ENCODE data around the gene ZDHHC7.

ZDHHC7 gene

GRCh38 chr16:84926462-84926861, 84.9 kb downstream of the ZDHHC7 start:
- Histone ChIP-seq H3K79me2 (ENCODE audit: insufficient read depth, low read length) (no peaks in the 10 kb centered on the region), H3K27me3 (ENCODE audit: insufficient read depth, low read length) (no peaks in the 10 kb centered on the region)

GRCh38 chr16:84925773-84926372, 85.5 kb downstream of the ZDHHC7 start:
- no peak for TF ChIP-seq CTCF (IDR thresholded peaks at IDR 0.05; ENCODE audit: low read length)
- TF ChIP-seq EZH2 (IDR thresholded peaks at IDR 0.05; ENCODE audit: borderline replicate concordance, low read length): no peak
- H3K4me1 ChIP-seq (ENCODE audit: insufficient read depth, low read length, severe bottlenecking): no peaks in the 10 kb centered on the region
- H3K9ac ChIP-seq (ENCODE audit: low read length): no peak overlapping the region

More at GRCh38 chr16:84926462-84926861, 84.9 kb downstream of the ZDHHC7 start:
- H2AFZ ChIP-seq (ENCODE audit: low read length): no peak overlapping the region
- H3K36me3 ChIP-seq (ENCODE audit: insufficient read depth, low read length): no peaks in the 10 kb centered on the region
- H3K4me2 ChIP-seq (ENCODE audit: low read length): no peak overlapping the region
- no peak overlapping the region for H3K27ac ChIP-seq (ENCODE audit: low read depth, low read length, poor library complexity, severe bottlenecking)
- no peaks in the 10 kb centered on the region for H3F3A ChIP-seq (ENCODE audit: insufficient read depth, low read length)
- H3K4me1 ChIP-seq (ENCODE audit: insufficient read depth, low read length, severe bottlenecking): no peaks in the 10 kb centered on the region
- no peaks in the 10 kb centered on the region for H3K9me3 ChIP-seq (ENCODE audit: low read length)
- no peaks in the 10 kb centered on the region for H4K20me1 ChIP-seq (ENCODE audit: insufficient read depth, low read length)
- no peak for TF ChIP-seq CTCF (IDR thresholded peaks at IDR 0.05; ENCODE audit: low read length)
- TF ChIP-seq EZH2 (IDR thresholded peaks at IDR 0.05; ENCODE audit: borderline replicate concordance, low read length): no peak
- H3K9ac ChIP-seq (ENCODE audit: low read length): no peak overlapping the region
- H3K9me2 ChIP-seq (ENCODE audit: low read depth, low read length): no peaks in the 10 kb centered on the region
- H3K4me3 ChIP-seq (ENCODE audit: low read depth, low read length, poor library complexity, severe bottlenecking): no peak overlapping the region

GRCh38 chr16:84925092-84925772, 86.1 kb downstream of the ZDHHC7 start:
- H3F3A ChIP-seq (ENCODE audit: insufficient read depth, low read length): no peaks in the 10 kb centered on the region
- H3K36me3 ChIP-seq (ENCODE audit: insufficient read depth, low read length): no peaks in the 10 kb centered on the region
- no peaks in the 10 kb centered on the region for H3K79me2 ChIP-seq (ENCODE audit: insufficient read depth, low read length)
- no peak overlapping the region for H3K4me3 ChIP-seq (ENCODE audit: low read depth, low read length, poor library complexity, severe bottlenecking)
- H4K20me1 ChIP-seq (ENCODE audit: insufficient read depth, low read length): no peaks in the 10 kb centered on the region
- H3K27me3 ChIP-seq (ENCODE audit: insufficient read depth, low read length): no peaks in the 10 kb centered on the region
- no peak overlapping the region for H3K27ac ChIP-seq (ENCODE audit: low read depth, low read length, poor library complexity, severe bottlenecking)
- H3K9ac ChIP-seq (ENCODE audit: low read length): no peak overlapping the region
- TF ChIP-seq EZH2 (IDR thresholded peaks at IDR 0.05; ENCODE audit: borderline replicate concordance, low read length) (no peak), CTCF (IDR thresholded peaks at IDR 0.05; ENCODE audit: low read length) (peak; percentile 93)
- no peaks in the 10 kb centered on the region for H3K4me1 ChIP-seq (ENCODE audit: insufficient read depth, low read length, severe bottlenecking)
- H2AFZ ChIP-seq (ENCODE audit: low read length): no peak overlapping the region
- no peaks in the 10 kb centered on the region for H3K9me2 ChIP-seq (ENCODE audit: low read depth, low read length)
- H3K9me3 ChIP-seq (ENCODE audit: low read length): no peaks in the 10 kb centered on the region
- no peak overlapping the region for H3K4me2 ChIP-seq (ENCODE audit: low read length)

More at GRCh38 chr16:84925773-84926372, 85.5 kb downstream of the ZDHHC7 start:
- Histone ChIP-seq H3K36me3 (ENCODE audit: insufficient read depth, low read length) (no peaks in the 10 kb centered on the region), H3K27ac (ENCODE audit: low read depth, low read length, poor library complexity, severe bottlenecking) (no peak overlapping the region), H4K20me1 (ENCODE audit: insufficient read depth, low read length) (no peaks in the 10 kb centered on the region), H3K9me2 (ENCODE audit: low read depth, low read length) (no peaks in the 10 kb centered on the region), H3K27me3 (ENCODE audit: insufficient read depth, low read length) (no peaks in the 10 kb centered on the region), H2AFZ (ENCODE audit: low read length) (no peak overlapping the region), H3K4me2 (ENCODE audit: low read length) (no peak overlapping the region), H3F3A (ENCODE audit: insufficient read depth, low read length) (no peaks in the 10 kb centered on the region), H3K79me2 (ENCODE audit: insufficient read depth, low read length) (no peaks in the 10 kb centered on the region), H3K4me3 (ENCODE audit: low read depth, low read length, poor library complexity, severe bottlenecking) (no peak overlapping the region), H3K9me3 (ENCODE audit: low read length) (no peaks in the 10 kb centered on the region)

Data from OCI-LY1 (cell line).